Ascending aorta (tissue), 2 donors: ENCODE data around the gene WWP2. TPM values are rescaled to one million over a fixed set of nuclear protein-coding genes. Genes with fewer than 3 reads are reported as not detected.
"Not testable (repeated sequence)": the region's sequence is repeated elsewhere in the genome, so short reads cannot be mapped to it uniquely, and the experiment has no call there.

ENCODE experiments used
- DNase-seq, 2 donors: peaks; one replicate each; pipeline ENCODE4 v3.0.0-alpha.2; 2019; ENCODE audit warnings: low spot score in 2 of 2
- H3K27ac ChIP-seq, 2 donors: fragments of 200-600 bp; sonication (generic); one replicate each; pipeline ENCODE4 v1.5.1; 2016 to 2017; ENCODE audit warnings: mild to moderate bottlenecking in 1 of 2
- H3K27me3 ChIP-seq: fragments of 200-600 bp; sonication (generic); one replicate; pipeline ENCODE4 v1.5.1; 2017
- H3K36me3 ChIP-seq, 2 donors: fragments of 200-600 bp; sonication (generic); one replicate each; pipeline ENCODE4 v1.5.1; 2016
- H3K4me1 ChIP-seq, 2 donors: fragments of 200-600 bp; sonication (generic); one replicate each; pipeline ENCODE4 v1.5.1; 2016 to 2017; ENCODE audit warnings: mild to moderate bottlenecking in 1 of 2
- H3K4me3 ChIP-seq, 2 donors: fragments of 200-600 bp; sonication (generic); one replicate each; pipeline ENCODE4 v1.5.1; 2016 to 2017; ENCODE audit warnings: mild to moderate bottlenecking in 1 of 2
- H3K9me3 ChIP-seq, 2 donors: fragments of 200-600 bp; sonication (generic); one replicate each; pipeline ENCODE4 v1.5.1; 2016
- CTCF ChIP-seq, 3 experiments: fragments of 200-600 bp in 2 of 3; fragments of 450-650 bp in 1 of 3; sonication (generic) in 2 of 3; IDR thresholded peaks; one replicate each; pipeline ENCODE4 v1.5.1; 2016 to 2019; ENCODE audit warnings: antibody characterized with exemption in 3 of 3, mild to moderate bottlenecking in 1 of 3, moderate library complexity in 1 of 3
- intact Hi-C: fragments of 100-400 bp; cut with DNase I; formaldehyde crosslinking; loops from one replicate; pipeline ENCODE4 v1.15.1; 2023
- total RNA-seq: library from RNA; depleted of rRNA; stranded (reverse); fragments of >200 nt; gene quantifications from one replicate; pipeline ENCODE4 v1.1.0, GENCODE V29; 2016

Gene WWP2
- total RNA-seq, 1 donor from 2014 or later, result 71.2 TPM

- intact Hi-C loops, result no loop called here
- H3K36me3 ChIP-seq, result no peaks in the 10 kb centered on the region
- H3K9me3 ChIP-seq, result no peaks in the 10 kb centered on the region
- no peak overlapping the region for H3K4me3 ChIP-seq
- DNase-seq, result no peak
- no peaks in the 10 kb centered on the region for H3K27me3 ChIP-seq
- peak overlapping the region; percentile 79 to 81 for H3K27ac ChIP-seq
- no peak for TF ChIP-seq CTCF (IDR thresholded peaks at IDR 0.05)
- peaks cover 9 to 20% of the 10 kb centered on the region in 2 donors for H3K4me1 ChIP-seq
Observed at GRCh38 chr16:69727916-69728270, 34.2 kb upstream of the WWP2 start.

GRCh38 chr16:69729030-69729429 lies 33.1 kb upstream of the WWP2 start:
- H3K4me1 ChIP-seq, result peaks cover 9 to 20% of the 10 kb centered on the region in 2 donors
- H3K27me3 ChIP-seq, H3K4me3 ChIP-seq, intact Hi-C loops, H3K27ac ChIP-seq, H3K36me3 ChIP-seq, DNase-seq, H3K9me3 ChIP-seq: not testable (repeated sequence)

- H3K36me3 ChIP-seq, DNase-seq, H3K9me3 ChIP-seq, H3K27me3 ChIP-seq, intact Hi-C loops, H3K27ac ChIP-seq, H3K4me3 ChIP-seq: not testable (repeated sequence)
- H3K4me1 ChIP-seq, result peaks cover 9 to 12% of the 10 kb centered on the region in 2 donors
Observed at GRCh38 chr16:69731280-69731679, 30.9 kb upstream of the WWP2 start.

GRCh38 chr16:69732101-69732500 lies 30.0 kb upstream of the WWP2 start:
- intact Hi-C loops, result no loop called here
- no peaks in the 10 kb centered on the region for H3K9me3 ChIP-seq

GRCh38 chr16:69741519-69741918 lies 20.6 kb upstream of the WWP2 start:
- H3K4me1 ChIP-seq, result no peaks in the 10 kb centered on the region
- peak overlapping the region in 1 of 2 donors; percentile 15 for H3K27ac ChIP-seq
- no peak for DNase-seq
- H3K4me3 ChIP-seq, result no peak overlapping the region
- H3K9me3 ChIP-seq, result no peaks in the 10 kb centered on the region
- intact Hi-C loops, result no loop called here
- no peak for TF ChIP-seq CTCF (IDR thresholded peaks at IDR 0.05)
- no peaks in the 10 kb centered on the region for H3K27me3 ChIP-seq
- peaks cover 63% of the 10 kb centered on the region in 2 donors for H3K36me3 ChIP-seq

More at GRCh38 chr16:69732101-69732500, 30.0 kb upstream of the WWP2 start:
- H3K4me1 ChIP-seq, result peaks cover 7 to 9% of the 10 kb centered on the region in 2 donors
- no peaks in the 10 kb centered on the region for H3K27me3 ChIP-seq
- H3K4me3 ChIP-seq, result no peak overlapping the region
- no peaks in the 10 kb centered on the region for H3K36me3 ChIP-seq
- no peak overlapping the region for H3K27ac ChIP-seq
- TF ChIP-seq CTCF (IDR thresholded peaks at IDR 0.05), result no peak
- DNase-seq, result no peak

- peaks cover 67 to 68% of the 10 kb centered on the region in 2 donors for H3K36me3 ChIP-seq
- H3K27ac ChIP-seq, result no peak overlapping the region
- H3K4me1 ChIP-seq, result no peaks in the 10 kb centered on the region
- intact Hi-C loops, result no loop called here
- DNase-seq, result peak in 1 of 2 donors; percentile 75
- no peak for TF ChIP-seq CTCF (IDR thresholded peaks at IDR 0.05)
- H3K9me3 ChIP-seq, result no peaks in the 10 kb centered on the region
- H3K27me3 ChIP-seq, result no peaks in the 10 kb centered on the region
- no peak overlapping the region for H3K4me3 ChIP-seq
Observed at GRCh38 chr16:69741951-69742904, 19.9 kb upstream of the WWP2 start.
